Measurements from ENCODE around the gene BTRC.

Gene BTRC

GRCh38 chr10:101487399-101487798, 133.4 kb downstream of the BTRC start:
- no peak for DNase-seq

DNA sequence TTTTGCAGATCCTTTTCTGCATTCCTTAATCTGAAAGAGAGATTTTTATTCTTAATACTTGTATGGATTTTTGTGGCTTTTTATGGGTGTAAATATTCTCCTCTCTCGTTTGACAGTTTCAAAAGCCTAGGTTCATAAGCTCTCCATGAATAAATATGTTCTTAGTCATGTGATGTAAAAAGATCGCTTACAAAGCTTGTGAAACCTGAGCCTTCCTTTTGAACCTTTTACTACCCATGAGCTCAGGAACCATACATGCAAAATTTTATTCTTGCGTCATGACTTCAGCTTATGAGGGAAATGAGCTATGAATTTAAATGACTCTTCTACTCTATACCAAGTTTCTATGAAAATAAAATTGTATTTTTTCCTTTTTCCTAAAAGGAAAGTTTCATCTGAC, 135.4 kb downstream of the BTRC start:
- DNase-seq, result peak; percentile 3

GRCh38 chr10:101490026-101490425, 136.1 kb downstream of the BTRC start:
- no peak for DNase-seq

DNA sequence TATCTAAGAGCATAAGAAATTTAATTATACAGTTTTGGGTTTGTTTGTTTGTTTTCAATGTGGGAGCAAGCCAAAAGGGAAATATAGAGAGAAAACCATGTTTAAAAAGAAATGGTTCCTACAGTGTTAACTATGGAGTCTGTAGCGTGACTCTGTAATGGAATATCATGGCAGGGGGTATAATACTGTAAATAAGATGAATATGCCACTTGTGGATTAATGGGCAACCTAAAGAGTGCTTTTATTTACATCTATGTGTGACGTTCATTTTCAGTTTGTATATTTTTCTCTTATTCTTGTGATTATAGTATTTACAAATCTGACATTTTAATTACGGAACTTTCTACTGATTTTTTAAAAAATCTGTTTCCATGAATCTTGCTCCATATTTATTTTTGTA, 138.2 kb downstream of the BTRC start:
- peak; percentile 2 for DNase-seq

DNA sequence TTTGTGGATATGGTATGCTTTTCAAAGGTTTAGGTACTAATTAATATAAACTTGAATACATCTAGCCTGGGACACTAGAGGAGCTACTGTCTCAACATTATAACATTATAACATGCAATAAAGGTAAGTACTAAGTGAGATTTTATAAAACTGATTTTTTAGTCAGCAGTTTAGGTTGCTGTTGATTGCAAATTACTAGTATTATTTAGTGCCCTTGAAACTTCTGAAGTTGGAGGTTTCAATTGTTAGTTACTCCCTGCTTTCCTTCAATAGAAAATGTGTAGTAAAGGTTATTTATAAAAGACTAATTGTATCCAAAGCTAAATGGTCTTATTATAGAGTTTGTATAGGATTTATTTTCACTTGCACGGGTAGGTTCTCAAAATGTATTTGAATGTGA, 138.8 kb downstream of the BTRC start:
- no peak for DNase-seq

DNA sequence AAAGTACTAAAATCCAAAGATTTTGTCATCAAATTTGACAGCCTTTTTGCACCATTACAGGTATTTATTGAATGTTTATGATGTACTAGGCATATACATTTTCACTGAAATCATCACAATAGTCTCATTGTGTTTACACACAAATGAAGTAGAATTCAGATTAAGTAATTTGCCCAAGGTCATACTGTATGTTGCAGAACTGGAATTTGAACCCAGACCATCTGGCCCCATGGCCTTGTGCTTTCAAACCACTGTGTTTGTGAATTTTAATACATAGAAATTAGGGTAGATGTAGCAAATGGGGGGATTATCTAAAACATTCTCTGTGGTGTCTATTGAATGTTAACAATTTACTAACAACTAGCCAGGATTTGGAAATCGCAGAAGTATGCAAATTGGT, 139.3 kb downstream of the BTRC start:
- no peak for DNase-seq

GRCh38 chr10:101493782-101494281, 139.9 kb downstream of the BTRC start:
- DNase-seq, result no peak

DNA sequence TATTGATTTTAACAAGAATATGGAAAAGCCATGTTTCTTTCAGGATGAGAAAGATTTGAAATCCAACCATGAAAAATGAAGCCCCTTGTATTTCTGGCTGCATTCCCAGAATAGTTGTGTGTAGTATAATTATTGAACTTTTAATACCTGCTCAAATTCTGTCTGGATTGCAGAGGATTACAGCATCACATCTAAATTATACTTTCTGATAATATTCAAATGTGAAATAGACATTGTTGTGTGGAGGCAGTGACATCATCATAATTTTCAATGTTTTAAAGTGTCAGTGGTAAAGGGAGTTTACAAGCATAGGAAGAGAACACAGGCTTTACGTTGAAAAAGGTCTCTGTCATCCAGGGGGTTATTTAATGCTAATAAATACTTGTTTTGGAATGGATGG, 140.7 kb downstream of the BTRC start:
- DNase-seq, result no peak

GRCh38 chr10:101495324-101495925, 141.5 kb downstream of the BTRC start:
- DNase-seq, result peak; percentile 4

- no peak for DNase-seq
These were observed 150.5 kb downstream of the BTRC start for GRCh38 chr10:101504438-101504837.

GRCh38 chr10:101506829-101507661, 153.1 kb downstream of the BTRC start:
- DNase-seq, result no peak

GRCh38 chr10:101507828-101508227, 153.9 kb downstream of the BTRC start:
- no peak for DNase-seq

- DNase-seq, result no peak
These were observed 158.0 kb downstream of the BTRC start for GRCh38 chr10:101511938-101512337.

GRCh38 chr10:101512738-101513137, 158.8 kb downstream of the BTRC start:
- no peak for DNase-seq

DNA sequence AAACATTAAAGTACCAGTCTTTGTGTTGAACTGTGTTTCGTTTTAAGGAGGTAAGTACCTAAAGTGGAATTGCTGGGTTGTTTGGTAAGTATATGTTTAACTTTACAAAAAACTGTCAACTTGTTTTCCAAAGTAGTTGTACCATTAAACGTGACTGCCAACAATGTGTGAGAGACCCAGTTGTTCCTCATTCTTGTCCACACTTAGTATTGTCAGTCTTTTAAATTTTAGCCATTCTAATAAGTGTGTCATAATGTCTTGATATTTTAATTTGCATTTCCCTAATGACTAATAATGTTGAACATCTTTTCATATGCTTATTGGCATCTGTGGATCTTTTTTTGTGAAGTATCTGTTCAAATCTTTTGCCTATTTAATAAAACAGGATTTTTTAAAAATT, 159.8 kb downstream of the BTRC start:
- no peak for DNase-seq

GRCh38 chr10:101525848-101526247, 171.9 kb downstream of the BTRC start:
- DNase-seq, result no peak

GRCh38 chr10:101529207-101529606, 175.2 kb downstream of the BTRC start:
- no peak for DNase-seq

GRCh38 chr10:101529725-101530553, 176.0 kb downstream of the BTRC start:
- DNase-seq, result no peak

- DNase-seq, result no peak
These were observed 182.0 kb downstream of the BTRC start for GRCh38 chr10:101535949-101536348.

DNA sequence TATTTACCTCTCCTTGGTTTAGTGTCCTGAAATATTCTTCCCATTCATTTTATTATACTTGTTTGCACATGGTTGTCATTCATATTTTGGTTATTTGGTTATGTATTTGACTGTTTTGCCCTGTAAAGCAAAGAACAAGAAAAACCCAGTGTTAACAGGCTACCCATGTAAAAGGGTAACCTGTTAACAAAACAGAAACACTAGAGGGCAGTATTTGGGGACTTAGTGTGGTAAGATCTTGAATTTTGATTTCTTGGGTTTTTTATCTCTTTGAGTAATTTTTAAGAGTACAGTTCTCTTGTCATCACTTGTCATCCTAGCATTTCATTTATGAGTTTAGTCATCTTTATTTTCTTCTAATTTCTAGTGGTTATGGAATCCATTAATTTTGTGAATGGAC, 182.8 kb downstream of the BTRC start:
- DNase-seq, result no peak

GRCh38 chr10:101538446-101538845, 184.5 kb downstream of the BTRC start:
- peak; percentile 16 for DNase-seq

DNA sequence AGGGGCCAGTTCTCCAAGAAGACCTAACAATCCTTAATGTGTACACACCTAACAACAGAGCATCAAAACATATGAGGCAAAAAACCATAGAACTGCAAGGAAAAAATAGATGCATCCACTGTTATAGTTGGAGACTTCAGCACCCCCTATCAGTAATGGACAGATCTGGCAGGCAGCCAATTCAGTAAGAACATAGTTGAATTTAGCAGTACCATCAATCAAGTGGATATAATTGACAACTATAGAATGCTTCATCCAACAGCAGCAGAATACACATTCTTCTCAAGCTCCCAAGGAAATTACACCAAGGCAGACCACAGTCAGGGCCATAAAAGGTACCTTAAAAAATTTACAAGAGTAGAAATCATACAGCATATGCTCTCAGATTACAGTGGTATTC, 191.9 kb downstream of the BTRC start:
- no peak for DNase-seq

DNA sequence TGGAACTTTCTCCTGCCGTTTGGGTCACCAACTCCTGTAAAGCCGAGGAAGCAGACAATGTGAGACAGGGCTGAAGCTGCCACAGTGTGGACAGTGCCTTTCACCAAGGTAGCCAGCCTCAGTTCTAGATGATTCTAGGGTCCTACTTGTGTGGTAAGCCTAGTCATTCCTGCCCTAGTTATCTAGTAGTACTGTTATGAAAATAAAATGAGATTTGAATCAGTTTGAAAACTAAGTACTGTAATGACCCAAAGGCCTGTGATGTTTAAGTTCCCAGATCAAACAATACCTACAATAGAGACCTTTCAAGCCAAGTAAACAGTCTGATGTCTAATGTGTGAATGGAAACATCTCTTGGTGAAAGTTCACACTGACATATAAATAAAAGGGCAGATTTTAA, 197.0 kb downstream of the BTRC start:
- no peak for DNase-seq

DNA sequence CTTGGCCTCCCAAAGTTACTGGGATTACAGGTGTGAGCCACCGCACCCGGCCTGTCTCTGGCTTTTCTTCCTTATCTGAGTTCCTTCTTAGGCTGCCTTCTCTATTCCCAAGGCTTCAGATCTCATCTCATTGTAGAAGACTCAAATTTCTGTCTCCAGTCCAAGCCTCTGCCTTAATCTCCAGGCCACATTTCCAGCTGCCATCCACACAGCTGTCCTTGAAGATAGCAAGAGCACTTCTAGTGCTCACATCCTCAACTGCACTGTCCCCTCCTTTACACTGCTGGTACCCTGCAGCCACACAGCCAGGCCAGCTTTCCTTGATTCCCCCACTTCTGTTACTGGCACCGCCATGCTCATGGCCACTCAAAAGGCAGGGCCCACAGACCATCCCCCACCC, 198.5 kb downstream of the BTRC start:
- DNase-seq, result no peak
